ENCODE results near the gene ULK4. TPM values are rescaled to one million over a fixed set of nuclear protein-coding genes. Genes with fewer than 3 reads are reported as not detected.
"Not testable (repeated sequence)": the region's sequence is repeated elsewhere in the genome, so short reads cannot be mapped to it uniquely, and the experiment has no call there.

Gene ULK4
- total RNA-seq, 2 donors from 2014 or later: 4.4 to 8.3 TPM

DNA sequence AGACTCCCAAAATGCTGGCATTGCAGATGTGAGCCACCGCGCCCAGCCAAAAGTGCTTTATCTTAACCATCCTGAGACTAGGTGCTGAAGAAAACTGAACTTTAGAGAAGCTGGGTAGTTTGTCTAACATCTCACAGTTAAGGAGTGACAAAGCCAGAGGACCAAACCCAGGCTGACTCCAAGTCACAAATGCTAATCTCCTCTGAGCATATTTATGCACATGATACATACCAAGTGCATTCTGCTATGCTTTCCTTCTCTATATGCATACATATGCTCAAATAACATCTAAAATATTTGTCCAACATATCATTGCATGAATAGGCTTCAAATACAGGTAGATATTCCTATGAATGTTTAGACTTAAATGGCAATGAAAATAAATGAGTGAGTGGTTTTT lies 505.7 kb downstream of the ULK4 start:
- H3K9ac ChIP-seq (ENCODE audit: low read depth in 2 of 2, low read length in 2 of 2): no peak overlapping the region
- TF ChIP-seq, protein P1, sequence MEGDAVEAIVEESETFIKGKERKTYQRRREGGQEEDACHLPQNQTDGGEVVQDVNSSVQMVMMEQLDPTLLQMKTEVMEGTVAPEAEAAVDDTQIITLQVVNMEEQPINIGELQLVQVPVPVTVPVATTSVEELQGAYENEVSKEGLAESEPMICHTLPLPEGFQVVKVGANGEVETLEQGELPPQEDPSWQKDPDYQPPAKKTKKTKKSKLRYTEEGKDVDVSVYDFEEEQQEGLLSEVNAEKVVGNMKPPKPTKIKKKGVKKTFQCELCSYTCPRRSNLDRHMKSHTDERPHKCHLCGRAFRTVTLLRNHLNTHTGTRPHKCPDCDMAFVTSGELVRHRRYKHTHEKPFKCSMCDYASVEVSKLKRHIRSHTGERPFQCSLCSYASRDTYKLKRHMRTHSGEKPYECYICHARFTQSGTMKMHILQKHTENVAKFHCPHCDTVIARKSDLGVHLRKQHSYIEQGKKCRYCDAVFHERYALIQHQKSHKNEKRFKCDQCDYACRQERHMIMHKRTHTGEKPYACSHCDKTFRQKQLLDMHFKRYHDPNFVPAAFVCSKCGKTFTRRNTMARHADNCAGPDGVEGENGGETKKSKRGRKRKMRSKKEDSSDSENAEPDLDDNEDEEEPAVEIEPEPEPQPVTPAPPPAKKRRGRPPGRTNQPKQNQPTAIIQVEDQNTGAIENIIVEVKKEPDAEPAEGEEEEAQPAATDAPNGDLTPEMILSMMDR (IDR thresholded peaks at IDR 0.05): no peak
- H3K4me1 ChIP-seq: no peaks in the 10 kb centered on the region
- H3K36me3 ChIP-seq: no peaks in the 10 kb centered on the region
- H3K27ac ChIP-seq: no peak overlapping the region
- H3K27me3 ChIP-seq: no peaks in the 10 kb centered on the region
- no peaks in the 10 kb centered on the region for H3K9me3 ChIP-seq
- intact Hi-C loops (cut with DNase I): no loop called here
- no peak overlapping the region for H3K4me3 ChIP-seq
- DNase-seq: no peak

DNA sequence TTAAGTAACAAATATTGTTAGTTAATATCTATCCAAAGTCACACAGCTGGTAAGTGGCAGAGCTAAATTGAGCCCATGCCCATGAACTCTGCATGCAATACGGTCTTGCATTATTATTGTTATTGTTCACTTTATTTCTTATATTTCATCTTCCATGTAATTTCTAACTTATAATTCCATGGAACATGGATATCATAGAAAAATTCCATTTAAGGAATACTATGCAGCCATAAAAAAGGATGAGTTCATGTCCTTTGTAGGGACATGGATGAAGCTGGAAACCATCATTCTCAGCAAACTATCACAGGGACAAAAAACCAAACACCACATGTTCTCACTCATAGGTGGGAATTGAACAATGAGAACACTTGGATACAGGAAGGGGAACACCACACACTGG lies 508.3 kb downstream of the ULK4 start:
- H3K36me3 ChIP-seq; H3K27me3 ChIP-seq; H3K4me1 ChIP-seq; DNase-seq; H3K4me3 ChIP-seq; intact Hi-C loops (cut with DNase I); H3K9ac ChIP-seq (ENCODE audit: low read depth in 2 of 2, low read length in 2 of 2); H3K9me3 ChIP-seq; H3K27ac ChIP-seq: not testable (repeated sequence)

DNA sequence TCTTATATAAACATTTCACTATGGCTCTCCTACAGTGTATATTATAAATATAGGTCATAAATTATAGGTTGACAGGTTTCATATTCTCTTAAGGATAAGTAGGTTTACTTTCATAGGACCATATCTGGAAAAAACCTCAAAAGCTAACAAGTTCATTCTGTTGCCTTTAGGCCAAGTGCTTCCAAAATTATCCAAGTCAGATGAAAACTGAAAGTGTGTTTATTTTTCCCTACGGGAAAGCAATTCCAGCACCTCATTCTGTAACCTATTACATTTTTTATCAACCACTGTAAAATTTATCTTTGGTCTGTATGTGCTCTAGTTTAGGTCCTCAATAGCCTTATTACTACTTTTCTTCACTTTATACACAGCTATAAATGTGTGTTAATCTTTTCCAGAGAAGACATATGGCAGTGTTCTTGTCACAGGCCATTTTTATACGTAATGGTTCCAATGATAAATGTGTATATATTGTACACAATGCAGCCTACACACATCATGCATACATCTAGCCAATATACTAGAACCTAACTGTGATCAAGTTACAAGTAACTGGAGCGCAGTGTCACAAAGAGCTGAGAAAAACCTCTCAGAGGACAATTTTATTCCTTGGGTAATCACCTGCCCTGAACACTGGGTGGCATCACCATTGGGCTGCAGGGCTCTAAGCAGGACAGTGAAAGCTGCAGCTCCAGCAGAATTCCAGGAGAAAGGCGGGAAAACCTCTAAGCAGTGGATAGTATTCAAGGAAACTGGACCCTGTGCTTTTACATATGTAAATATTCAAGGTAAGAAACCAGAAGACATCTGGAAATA lies 511.3 kb downstream of the ULK4 start:
- no peak overlapping the region for H3K27ac ChIP-seq
- no peak overlapping the region for H3K9ac ChIP-seq (ENCODE audit: low read depth in 2 of 2, low read length in 2 of 2)
- intact Hi-C loops (cut with DNase I): no loop called here
- no peaks in the 10 kb centered on the region for H3K36me3 ChIP-seq
- H3K4me1 ChIP-seq: no peaks in the 10 kb centered on the region
- TF ChIP-seq, protein P1 (IDR thresholded peaks at IDR 0.05): peak; percentile 20
- H3K9me3 ChIP-seq: no peaks in the 10 kb centered on the region
- no peaks in the 10 kb centered on the region for H3K27me3 ChIP-seq
- H3K4me3 ChIP-seq: no peak overlapping the region
- DNase-seq: no peak

DNA sequence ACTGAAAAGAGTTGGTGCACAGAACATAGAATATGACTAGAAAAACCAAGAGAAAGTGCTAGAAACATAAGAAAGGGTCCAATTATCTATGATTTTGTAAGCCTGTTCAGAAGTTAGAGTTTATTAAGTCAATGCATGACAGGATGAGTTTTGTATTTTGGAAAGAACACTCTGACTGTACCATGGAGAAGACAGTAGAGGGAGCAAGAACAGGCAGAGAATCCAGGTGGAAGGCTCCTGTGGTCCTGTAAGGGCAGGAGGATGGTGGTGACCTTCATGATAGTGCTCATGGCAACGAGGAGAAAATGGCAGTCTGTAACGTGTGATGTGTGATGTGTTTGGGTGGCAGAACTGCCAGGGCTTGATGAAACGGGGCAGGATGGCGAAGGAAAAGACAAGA lies 513.5 kb downstream of the ULK4 start:
- TF ChIP-seq, protein P1 (IDR thresholded peaks at IDR 0.05): no peak
- intact Hi-C loops (cut with DNase I): no loop called here

DNA sequence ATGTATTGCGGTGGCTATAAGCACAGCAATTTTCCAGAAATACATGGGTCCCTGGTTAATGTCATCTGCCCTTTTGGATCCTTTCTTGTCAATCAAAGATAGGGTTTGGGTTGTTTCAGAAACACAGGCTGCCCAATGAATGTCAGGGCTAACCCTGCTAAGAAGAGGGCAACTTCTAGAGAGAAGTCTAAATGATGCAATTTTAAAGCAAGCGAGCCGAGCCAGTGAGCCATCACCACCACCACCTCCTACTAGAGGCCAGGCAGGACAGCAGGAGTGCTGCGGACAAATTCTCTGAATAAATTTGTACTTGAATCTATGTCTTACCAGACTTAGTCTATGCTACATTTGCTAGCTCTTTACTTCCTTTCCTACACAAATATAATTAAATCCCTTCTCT lies 514.2 kb downstream of the ULK4 start:
- no peak for DNase-seq
- Histone ChIP-seq H3K27ac (no peak overlapping the region), H3K4me1 (no peaks in the 10 kb centered on the region), H3K27me3 (no peaks in the 10 kb centered on the region), H3K4me3 (no peak overlapping the region), H3K9ac (ENCODE audit: low read depth in 2 of 2, low read length in 2 of 2) (no peak overlapping the region), H3K36me3 (no peaks in the 10 kb centered on the region), H3K9me3 (no peaks in the 10 kb centered on the region)
- intact Hi-C loops (cut with DNase I): no loop called here
- TF ChIP-seq, protein P1 (IDR thresholded peaks at IDR 0.05): no peak

More for the DNA sequence above, 513.5 kb downstream of the ULK4 start:
- Histone ChIP-seq H3K36me3 (no peaks in the 10 kb centered on the region), H3K4me3 (no peak overlapping the region), H3K9ac (ENCODE audit: low read depth in 2 of 2, low read length in 2 of 2) (no peak overlapping the region), H3K27me3 (no peaks in the 10 kb centered on the region), H3K9me3 (no peaks in the 10 kb centered on the region), H3K4me1 (no peaks in the 10 kb centered on the region), H3K27ac (no peak overlapping the region)
- DNase-seq: no peak

DNA sequence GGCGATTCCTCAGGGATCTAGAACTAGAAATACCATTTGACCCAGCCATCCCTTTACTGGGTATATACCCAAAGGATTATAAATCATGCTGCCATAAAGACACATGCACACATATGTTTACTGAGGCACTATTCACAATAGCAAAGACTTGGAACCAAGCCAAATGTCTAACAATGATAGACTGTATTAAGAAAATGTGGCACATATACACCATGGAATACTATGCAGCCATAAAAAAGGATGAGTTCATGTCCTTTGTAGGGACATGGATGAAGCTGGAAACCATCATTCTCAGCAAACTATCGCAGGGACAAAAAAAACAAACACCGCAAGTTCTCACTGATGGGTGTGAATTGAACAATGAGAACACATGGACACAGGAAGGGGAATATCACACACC lies 515.6 kb downstream of the ULK4 start:
- H3K36me3 ChIP-seq; H3K4me1 ChIP-seq; H3K9ac ChIP-seq (ENCODE audit: low read depth in 2 of 2, low read length in 2 of 2); DNase-seq; H3K27ac ChIP-seq; H3K27me3 ChIP-seq; intact Hi-C loops (cut with DNase I); H3K4me3 ChIP-seq; H3K9me3 ChIP-seq: not testable (repeated sequence)
